Fibroblast of lung (primary cell): ENCODE data around the gene TNFAIP8L3. TPM values are rescaled to one million over a fixed set of nuclear protein-coding genes. Genes with fewer than 3 reads are reported as not detected.

Experiments used
- DNase-seq, 2 donors: peaks; one replicate each; pipeline versions ENCODE4 v3.0.0 to v3.0.0-alpha.2; 2010; ENCODE audit warnings: low read depth in 2 of 2
- H2AFZ ChIP-seq: 2 replicates; pipeline ENCODE4 v1.5.1; 2012; ENCODE audit warnings: low read length, control low read depth, inconsistent platforms
- H3K27ac ChIP-seq: 2 replicates; pipeline ENCODE4 v1.5.1; 2011; ENCODE audit warnings: low read length, control low read depth; ENCODE audit not compliant: insufficient read depth
- H3K27me3 ChIP-seq: 2 replicates; pipeline ENCODE4 v1.5.1; 2011; ENCODE audit warnings: mild to moderate bottlenecking, low read length; ENCODE audit not compliant: control insufficient read depth, insufficient read depth
- H3K36me3 ChIP-seq: 2 replicates; pipeline ENCODE4 v1.5.1; 2011; ENCODE audit warnings: low read length; ENCODE audit not compliant: control insufficient read depth, insufficient read depth
- H3K4me1 ChIP-seq: 2 replicates; pipeline ENCODE4 v1.5.1; 2011; ENCODE audit warnings: low read length; ENCODE audit not compliant: control insufficient read depth, insufficient read depth; ENCODE audit errors: extremely low read depth
- H3K4me2 ChIP-seq: 2 replicates; pipeline ENCODE4 v1.5.1; 2011; ENCODE audit warnings: low read length, control low read depth; ENCODE audit not compliant: insufficient read depth; ENCODE audit errors: extremely low read depth
- H3K4me3 ChIP-seq, 4 experiments: fragments of 200-600 bp in 1 of 4; sonication (generic) in 1 of 4; replicated peaks in 1 of 4; 2 replicates each; pipeline ENCODE4 v1.5.1; 2011 to 2016; ENCODE audit warnings: low read length in 4 of 4, low read depth in 3 of 4, mild to moderate bottlenecking in 3 of 4, control low read depth in 2 of 4, inconsistent platforms in 1 of 4, mixed read lengths in 1 of 4; ENCODE audit not compliant: insufficient read depth in 1 of 4; ENCODE audit errors: control extremely low read depth in 1 of 4
- H3K79me2 ChIP-seq: 2 replicates; pipeline ENCODE4 v1.5.1; 2012; ENCODE audit warnings: mild to moderate bottlenecking, low read length, inconsistent platforms; ENCODE audit not compliant: control insufficient read depth, insufficient read depth
- H3K9ac ChIP-seq: 2 replicates; pipeline ENCODE4 v1.5.1; 2011; ENCODE audit warnings: mild to moderate bottlenecking, low read length, control low read depth; ENCODE audit not compliant: insufficient read depth
- H3K9me3 ChIP-seq: 2 replicates; pipeline ENCODE4 v1.5.1; 2012; ENCODE audit warnings: low read depth, low read length; ENCODE audit not compliant: control insufficient read depth, insufficient read depth
- H4K20me1 ChIP-seq: 2 replicates; pipeline ENCODE4 v1.5.1; 2011; ENCODE audit warnings: low read length; ENCODE audit not compliant: control insufficient read depth, insufficient read depth; ENCODE audit errors: extremely low read depth
- EZH2 ChIP-seq: IDR thresholded peaks from 2 replicates; pipeline ENCODE4 v1.5.1; 2012; ENCODE audit warnings: low read length, control low read depth, mild to moderate bottlenecking; ENCODE audit errors: missing control alignments
- polyA plus RNA-seq, 2 donors: library from polyadenylated mRNA; depleted of rRNA in 1 of 2; stranded (reverse) in 1 of 2; unstranded in 1 of 2; fragments of >200 nt; gene quantifications; 2 replicates each; pipeline ENCODE4 v1.2.1, GENCODE V29; 2011 to 2012; ENCODE audit warnings: missing spikeins in 1 of 2
- total RNA-seq: library from RNA; depleted of rRNA; stranded (reverse); fragments of >200 nt; gene quantifications from 2 replicates; pipeline ENCODE4 v1.2.1, GENCODE V29; 2014
- TF ChIP-seq, protein P1 (sequence below), 2 donors: IDR thresholded peaks in 1 of 2; conservative IDR thresholded peaks in 1 of 2; 1 replicate in 1 of 2; 2 replicates in 1 of 2; pipeline ENCODE4 v1.5.1; 2011 to 2012; ENCODE audit warnings: low read length in 2 of 2, control low read depth in 1 of 2, inconsistent platforms in 1 of 2, low read depth in 1 of 2, mild to moderate bottlenecking in 1 of 2

Gene TNFAIP8L3
- total and polyA plus RNA-seq, 2 donors (not counting 1 experiment from before 2014, with no cell fraction given) = 0.57 to 10.7 TPM

DNA sequence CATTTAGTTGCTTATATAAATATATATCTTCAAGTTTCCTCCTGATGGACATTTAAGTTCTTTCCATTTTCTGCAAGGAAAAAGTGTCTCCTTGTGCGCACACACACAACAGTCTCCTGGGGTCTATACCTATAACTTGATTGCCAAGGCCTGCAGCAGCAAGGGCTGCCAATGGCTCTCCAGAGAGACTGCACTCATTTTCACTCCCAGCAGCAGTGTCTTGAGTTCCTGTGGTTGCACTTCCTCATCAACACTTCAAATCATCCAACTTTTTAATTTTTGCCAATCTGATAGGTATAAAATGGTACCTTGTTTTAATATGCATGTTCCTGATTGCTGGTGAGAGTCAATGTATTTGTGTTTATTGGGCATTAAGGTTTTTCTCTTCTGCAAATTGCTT is 23.1 kb downstream of the TNFAIP8L3 start:
- H3K27ac ChIP-seq = no peak overlapping the region
- no peak overlapping the region for H3K4me2 ChIP-seq
- H3K9ac ChIP-seq = no peak overlapping the region
- no peaks in the 10 kb centered on the region for H4K20me1 ChIP-seq
- no peak overlapping the region for H2AFZ ChIP-seq
- H3K27me3 ChIP-seq = no peaks in the 10 kb centered on the region
- H3K79me2 ChIP-seq = no peaks in the 10 kb centered on the region
- H3K9me3 ChIP-seq = no peaks in the 10 kb centered on the region
- no peak for DNase-seq
- H3K4me3 ChIP-seq = no peak overlapping the region
- no peaks in the 10 kb centered on the region for H3K36me3 ChIP-seq
- no peaks in the 10 kb centered on the region for H3K4me1 ChIP-seq
- TF ChIP-seq, protein P1, sequence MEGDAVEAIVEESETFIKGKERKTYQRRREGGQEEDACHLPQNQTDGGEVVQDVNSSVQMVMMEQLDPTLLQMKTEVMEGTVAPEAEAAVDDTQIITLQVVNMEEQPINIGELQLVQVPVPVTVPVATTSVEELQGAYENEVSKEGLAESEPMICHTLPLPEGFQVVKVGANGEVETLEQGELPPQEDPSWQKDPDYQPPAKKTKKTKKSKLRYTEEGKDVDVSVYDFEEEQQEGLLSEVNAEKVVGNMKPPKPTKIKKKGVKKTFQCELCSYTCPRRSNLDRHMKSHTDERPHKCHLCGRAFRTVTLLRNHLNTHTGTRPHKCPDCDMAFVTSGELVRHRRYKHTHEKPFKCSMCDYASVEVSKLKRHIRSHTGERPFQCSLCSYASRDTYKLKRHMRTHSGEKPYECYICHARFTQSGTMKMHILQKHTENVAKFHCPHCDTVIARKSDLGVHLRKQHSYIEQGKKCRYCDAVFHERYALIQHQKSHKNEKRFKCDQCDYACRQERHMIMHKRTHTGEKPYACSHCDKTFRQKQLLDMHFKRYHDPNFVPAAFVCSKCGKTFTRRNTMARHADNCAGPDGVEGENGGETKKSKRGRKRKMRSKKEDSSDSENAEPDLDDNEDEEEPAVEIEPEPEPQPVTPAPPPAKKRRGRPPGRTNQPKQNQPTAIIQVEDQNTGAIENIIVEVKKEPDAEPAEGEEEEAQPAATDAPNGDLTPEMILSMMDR (conservative IDR thresholded peaks at IDR 0.05 in 1 of 2, IDR thresholded peaks at IDR 0.05 in 1 of 2; ENCODE audit: low read depth in 1 of 2, low read length in 2 of 2) = no peak
- no peak for TF ChIP-seq EZH2

DNA sequence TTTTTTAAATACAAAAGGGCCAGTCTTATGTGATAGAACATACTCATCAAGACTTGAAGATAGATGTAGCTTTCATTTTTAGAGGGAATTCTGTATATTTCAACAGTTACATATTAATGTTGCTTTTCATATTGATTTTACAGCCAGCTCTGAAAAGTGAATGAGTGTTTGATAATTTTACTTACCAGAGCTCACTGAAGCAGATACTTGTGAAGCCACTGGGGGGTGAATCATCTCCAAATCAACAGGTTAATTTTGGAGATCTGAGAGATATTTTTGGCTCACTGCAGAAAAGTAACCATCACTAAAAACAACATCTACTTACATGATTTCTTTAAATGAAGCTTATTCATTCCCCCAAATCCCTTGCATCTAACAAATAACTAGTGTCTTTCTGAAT is 24.7 kb downstream of the TNFAIP8L3 start:
- TF ChIP-seq EZH2 = no peak
- TF ChIP-seq, protein P1 (conservative IDR thresholded peaks at IDR 0.05 in 1 of 2, IDR thresholded peaks at IDR 0.05 in 1 of 2; ENCODE audit: low read depth in 1 of 2, low read length in 2 of 2) = no peak
- Histone ChIP-seq H3K4me2 (no peak overlapping the region), H3K27ac (no peak overlapping the region)

DNA sequence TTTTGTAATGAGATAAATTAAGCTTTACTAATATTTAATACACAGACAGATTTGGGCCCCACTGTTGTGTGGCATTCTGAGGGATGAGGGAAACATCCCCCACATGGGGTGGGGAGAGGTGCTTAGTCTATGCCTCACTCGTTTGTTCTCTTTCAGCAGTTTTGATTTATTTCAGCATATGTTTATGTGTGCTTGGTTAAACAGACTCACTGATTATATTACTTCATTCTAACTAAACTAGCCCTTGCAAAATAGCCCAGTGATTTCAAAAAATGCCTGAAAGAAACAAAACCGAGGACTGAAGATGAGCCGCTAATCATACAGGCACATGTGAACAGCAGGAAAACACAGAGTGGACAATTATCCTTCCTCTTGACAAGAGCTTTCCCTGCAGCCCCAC is 27.2 kb downstream of the TNFAIP8L3 start:
- Histone ChIP-seq H3K4me3 (no peak overlapping the region), H4K20me1 (no peaks in the 10 kb centered on the region), H3K79me2 (no peaks in the 10 kb centered on the region), H3K9me3 (no peaks in the 10 kb centered on the region), H3K27ac (no peak overlapping the region), H3K4me1 (peaks cover 2% of the 10 kb centered on the region), H3K27me3 (no peaks in the 10 kb centered on the region), H3K9ac (no peak overlapping the region), H3K4me2 (no peak overlapping the region), H3K36me3 (no peaks in the 10 kb centered on the region), H2AFZ (no peak overlapping the region)
- DNase-seq = peak in 1 of 2 donors; percentile 78
- TF ChIP-seq EZH2 = no peak
- TF ChIP-seq, protein P1 (conservative IDR thresholded peaks at IDR 0.05 in 1 of 2, IDR thresholded peaks at IDR 0.05 in 1 of 2; ENCODE audit: low read depth in 1 of 2, low read length in 2 of 2) = no peak

More for the DNA sequence above, 24.7 kb downstream of the TNFAIP8L3 start:
- DNase-seq = no peak
- Histone ChIP-seq H3K9ac (no peak overlapping the region), H3K36me3 (no peaks in the 10 kb centered on the region), H3K4me3 (no peak overlapping the region), H3K4me1 (peaks cover 2% of the 10 kb centered on the region), H4K20me1 (no peaks in the 10 kb centered on the region), H3K79me2 (no peaks in the 10 kb centered on the region), H3K9me3 (no peaks in the 10 kb centered on the region), H3K27me3 (no peaks in the 10 kb centered on the region), H2AFZ (no peak overlapping the region)
